Inferior parietal cortex (tissue), 1 donor: ENCODE data around the gene NHERF2.
A peak's percentile ranks its signal among the peaks of the same experiment; 100 is the strongest.

Experiments
- DNase-seq: peaks from one replicate; pipeline ENCODE4 v3.0.0-alpha.2; 2016; ENCODE audit errors: extremely low spot score

The NHERF2 gene

DNA sequence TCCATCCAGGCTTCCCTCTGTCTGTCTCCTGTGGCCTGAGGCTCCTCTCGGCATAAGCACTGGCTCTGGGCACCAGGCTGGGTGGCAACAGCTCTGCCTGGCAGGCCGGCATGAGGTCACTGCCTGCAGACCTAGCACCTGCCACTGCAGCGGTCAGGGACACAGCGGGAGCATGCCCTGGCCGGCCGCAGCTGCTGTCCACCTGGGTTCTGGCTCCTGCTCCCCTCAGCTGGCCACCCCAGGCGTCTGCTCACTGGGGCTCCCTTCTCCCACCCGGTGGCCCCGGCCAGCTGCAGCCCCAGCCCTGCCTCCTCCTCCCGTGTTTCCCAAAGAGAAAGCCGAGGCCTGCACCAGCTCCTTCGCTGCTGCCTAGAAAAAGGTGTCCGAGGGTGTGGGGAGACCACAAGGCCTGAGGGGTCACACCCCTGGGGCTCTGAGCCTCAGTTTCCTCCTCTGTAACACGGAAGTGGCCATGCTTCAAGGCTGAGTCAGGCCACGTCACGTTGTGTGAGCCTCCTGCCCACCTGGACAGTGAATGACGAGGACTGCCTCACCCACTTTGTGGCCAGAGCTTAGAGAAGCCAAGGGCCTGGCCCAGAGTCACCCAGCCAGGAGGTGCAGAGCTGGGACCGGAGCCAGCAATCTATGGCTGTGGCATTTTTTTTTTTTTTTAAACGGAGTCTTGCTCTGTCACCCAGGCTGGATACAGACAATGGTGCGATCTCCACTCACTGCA is 14.3 kb downstream of the NHERF2 start:
- DNase-seq: no peak

DNA sequence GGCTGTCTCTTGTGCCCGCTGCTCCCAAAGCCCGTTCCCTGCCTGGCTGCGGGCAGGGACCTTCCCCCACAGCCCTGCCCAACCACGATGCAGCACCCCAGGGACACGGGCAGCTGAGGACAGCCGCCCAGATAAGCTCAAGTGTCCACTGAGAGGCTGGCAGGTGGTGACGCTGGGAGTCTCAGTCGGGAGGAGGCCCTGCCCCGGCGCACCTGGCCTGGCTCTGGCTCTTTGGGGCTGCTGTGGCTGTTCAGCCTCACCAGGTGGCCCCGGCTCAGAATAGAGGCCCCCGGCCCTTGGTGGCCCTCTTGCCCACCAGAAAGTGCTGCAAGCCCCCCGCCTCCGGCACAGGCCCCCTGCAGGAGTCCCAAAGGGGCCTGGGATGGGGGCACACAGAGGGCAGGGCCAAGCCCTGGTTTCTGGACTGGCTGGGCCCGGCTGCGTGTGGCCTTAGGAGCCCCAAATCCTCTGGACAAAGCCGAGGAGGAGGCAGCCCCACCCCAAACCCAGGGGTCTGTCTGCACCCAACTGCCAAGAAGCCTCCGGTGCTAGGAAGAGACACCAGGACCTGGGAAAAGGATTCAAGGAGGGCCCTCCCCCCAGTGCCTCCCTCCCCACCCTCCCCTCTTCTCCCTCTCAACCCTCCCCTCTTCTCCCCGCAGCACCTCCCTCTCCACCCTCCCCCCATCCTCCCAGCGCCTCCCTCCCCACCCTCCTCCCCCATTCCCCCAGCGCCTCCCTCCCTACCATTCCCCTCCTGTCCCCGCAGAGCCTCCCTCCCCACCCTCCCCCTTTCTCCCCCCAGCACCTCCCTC is 15.7 kb downstream of the NHERF2 start:
- DNase-seq: no peak

DNA sequence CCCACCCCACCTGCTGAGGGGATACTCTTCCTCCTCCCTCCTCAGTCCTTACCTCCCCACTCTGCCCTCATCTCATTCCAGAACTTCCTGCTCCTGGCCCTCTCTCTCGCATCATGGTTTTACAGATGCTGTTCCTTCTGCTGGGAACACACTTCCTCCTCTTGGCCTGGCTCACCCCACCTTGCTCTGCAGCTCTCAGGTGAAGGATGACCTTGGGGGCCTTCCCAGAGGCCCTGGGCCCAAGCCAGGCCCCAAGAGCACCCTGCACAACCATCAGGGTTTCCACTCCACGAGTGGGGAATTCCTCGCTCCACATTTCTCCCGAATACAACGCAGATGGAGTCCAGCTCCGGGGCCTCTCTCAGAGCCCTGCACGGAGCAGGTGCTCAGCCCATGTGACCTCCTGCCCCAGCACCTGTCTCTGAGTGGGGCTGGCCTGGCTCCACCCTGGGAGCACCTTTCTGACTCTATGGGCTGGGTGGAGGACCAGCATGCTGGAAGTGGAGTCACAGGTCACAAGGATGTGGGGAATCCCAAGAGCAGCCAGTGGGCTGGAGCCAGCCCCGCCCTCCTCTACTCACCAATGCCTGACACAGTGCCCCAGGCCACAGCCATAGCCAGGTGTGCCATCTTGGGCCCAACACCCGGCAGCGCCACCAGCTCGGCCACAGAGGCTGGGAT is 16.4 kb downstream of the NHERF2 start:
- no peak for DNase-seq

DNA sequence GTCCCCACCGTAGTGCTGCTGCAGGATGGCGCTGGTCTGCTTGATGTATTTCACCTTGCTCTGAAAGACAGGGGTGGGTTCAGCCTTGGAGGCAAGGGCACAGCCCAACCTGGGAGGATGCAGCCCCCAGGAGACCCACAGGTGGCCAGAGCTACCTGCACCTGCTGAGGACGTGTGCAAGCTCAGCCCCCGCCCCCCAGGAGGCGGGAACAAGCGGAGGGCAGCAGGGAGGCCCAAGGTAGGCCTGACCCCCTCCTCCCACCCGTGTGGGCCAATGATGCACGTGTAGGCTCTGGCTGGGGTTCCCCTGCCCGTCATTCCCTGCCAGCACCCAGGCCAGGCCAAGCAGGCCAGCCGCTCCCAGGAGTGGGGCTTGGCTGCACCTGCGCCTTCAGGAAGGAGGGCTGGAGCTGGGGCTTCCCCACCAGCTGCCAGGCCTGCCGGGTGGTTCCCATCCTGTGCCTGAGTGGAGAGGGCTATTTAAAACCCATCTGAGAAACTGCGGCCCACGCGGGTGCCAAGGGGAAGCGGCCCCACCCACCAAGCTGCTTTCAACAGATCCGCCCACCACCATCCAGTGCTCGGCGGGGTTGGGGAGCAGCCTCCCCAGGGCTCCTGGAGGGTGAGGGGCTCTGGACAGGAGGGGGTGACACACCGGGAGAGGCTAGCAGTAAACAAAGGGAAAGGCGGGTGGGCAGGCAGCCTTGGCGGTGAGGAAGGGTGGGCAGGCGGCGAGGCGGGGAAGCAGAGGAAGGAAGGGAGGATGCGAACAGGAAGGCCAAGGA is 17.2 kb downstream of the NHERF2 start:
- no peak for DNase-seq

DNA sequence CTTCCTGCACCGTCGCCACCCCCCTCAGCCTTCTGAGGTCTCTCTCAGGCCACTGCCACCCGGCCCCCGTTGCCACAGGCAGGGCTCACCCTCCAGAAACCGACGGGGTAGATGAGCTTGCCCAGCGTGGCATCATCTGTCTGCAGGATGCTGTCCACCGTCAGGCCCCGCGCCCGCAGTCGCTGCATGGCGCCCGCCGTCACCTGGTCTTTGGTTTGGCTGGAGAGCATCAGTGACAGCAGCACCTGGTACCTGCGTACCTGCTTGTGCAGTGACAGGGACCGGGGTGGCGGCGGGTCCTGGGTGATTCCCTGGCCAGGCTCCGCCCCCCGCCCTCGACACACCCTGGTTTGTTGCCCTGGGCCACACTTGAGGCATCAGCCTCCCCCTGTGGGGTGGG is 17.8 kb downstream of the NHERF2 start:
- no peak for DNase-seq

DNA sequence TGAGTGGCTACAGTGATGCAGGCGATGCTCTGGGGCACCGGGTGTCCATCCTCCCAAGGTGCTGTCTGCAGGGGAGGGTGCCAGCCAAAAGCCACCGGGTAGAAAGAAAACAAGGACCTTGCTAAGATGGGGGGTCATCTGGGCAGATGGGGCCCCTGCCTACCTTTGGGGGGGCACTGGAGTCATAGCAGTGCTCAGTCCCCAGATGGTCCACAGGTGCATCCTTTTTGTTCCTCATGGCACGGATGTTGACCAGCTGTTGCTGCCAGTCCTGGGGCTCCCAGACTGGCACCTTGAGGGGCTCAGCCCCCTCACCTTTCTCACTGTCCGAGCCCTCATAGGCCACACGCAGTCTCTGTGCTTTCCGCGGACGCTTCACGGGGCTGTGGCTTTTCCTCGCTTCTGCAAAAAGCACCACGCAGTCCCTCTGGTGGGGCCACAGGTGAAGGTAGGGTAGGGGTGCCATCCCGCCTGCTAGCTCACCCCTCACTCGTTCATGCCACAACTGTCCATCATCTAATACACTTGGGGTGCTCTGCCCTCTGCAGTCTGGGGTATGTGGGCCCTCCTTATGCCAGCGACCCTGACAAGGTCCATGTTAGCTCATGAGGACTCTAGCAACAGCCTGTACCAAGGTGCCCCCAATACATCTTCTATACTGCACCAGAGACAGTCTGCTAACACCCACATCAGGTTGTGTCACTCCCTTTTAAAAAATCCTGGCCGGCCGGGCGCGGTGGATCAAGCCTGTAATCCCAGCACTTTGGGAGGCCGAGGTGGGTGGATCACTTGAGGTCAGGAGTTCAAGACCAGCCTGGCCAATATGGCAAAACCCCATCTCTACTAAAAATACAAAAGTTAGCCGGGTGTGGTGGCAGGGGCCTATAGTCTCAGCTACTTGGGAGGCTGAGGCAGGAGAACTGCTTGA is 19.5 kb downstream of the NHERF2 start:
- no peak for DNase-seq

DNA sequence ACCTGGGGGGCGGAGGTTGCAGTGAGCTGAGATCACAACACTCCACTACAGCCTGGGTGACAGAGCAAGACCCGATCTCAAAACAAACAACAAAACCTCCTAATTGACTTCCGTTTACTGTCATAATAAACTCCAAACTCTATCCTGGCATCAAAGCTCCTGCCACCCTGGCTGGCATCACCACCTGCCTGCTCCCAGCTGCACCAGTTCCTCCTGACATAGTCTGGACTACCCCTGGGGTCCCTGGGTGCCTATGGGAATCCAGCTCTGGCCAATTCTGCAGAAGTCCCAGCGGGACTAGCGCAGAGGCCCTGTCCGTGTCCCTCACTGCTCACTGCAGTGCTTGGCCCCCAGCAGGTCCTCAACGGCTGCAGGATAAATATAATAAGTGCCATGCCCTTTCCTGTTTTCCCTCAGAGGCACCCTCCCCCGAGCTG is 20.2 kb downstream of the NHERF2 start:
- DNase-seq: no peak

DNA sequence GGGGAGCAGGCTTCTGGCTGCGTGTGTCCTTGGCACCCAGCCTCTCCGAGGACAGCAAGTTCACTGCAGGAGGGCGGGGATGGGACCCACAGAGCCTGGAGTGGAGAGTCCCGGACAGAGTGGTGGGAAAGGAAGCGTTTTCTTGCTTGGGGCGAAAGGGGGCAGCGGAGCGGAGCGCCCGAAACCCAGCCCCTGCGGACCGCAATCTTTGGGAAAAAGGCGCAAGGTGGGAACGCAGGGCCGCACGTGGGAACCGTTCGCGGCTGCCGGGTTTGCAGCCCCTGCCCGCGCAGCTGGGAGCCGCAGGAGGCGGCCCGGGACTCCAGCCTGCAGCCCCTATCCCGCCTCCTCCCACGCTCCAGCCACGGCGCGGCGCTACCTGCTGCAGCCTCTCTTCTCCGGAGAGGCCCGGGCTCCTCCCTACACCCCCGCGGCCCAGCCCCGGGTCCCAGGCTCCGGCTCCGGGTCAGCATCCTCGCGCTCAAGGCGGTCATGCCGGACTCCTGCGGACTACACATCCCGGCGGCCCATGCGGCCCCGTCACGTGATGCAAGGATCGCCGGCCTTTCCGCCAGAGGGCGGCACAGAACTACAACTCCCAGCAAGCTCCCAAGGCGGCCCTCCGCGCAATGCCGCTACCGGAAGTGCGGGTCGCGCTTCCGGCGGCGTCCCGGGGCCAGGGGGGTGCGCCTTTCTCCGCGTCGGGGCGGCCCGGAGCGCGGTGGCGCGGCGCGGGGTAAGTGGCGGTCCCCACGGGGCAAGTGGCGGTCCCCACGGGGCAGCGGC is 20.8 kb downstream of the NHERF2 start, which contains the start of the genes NTHL1 and TSC2:
NTHL1 (minus strand) TSS at position 505 of the 786 bp plus-strand sequence; CDS start at position 494, 11 bp downstream.
TSC2 (plus strand) TSS at position 656 of the 786 bp plus-strand sequence. CDS start 631 bp downstream, outside the sequence.
- DNase-seq: peak; percentile 97

DNA sequence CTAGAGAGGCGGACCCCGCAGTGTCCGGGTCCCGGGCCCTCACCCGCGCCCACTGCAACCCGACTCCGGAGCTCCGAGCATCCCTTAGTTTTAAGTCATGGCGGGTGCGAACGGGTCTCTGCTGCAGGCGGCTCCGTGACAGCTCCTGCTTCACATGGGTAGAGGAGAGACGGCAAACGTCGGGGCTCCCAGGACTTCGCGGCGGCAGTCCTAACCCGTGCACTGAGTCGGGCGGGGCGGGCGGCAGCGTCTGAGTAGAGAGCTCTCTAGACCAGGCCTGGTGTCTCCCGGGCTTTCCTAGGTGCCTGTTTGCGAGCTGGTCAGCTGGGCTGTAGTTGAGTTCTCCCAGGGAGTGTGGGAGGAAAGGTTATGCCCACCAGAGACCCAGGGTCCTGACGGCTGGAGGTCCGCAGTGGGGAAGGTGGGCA is 21.4 kb downstream of the NHERF2 start:
- no peak for DNase-seq

DNA sequence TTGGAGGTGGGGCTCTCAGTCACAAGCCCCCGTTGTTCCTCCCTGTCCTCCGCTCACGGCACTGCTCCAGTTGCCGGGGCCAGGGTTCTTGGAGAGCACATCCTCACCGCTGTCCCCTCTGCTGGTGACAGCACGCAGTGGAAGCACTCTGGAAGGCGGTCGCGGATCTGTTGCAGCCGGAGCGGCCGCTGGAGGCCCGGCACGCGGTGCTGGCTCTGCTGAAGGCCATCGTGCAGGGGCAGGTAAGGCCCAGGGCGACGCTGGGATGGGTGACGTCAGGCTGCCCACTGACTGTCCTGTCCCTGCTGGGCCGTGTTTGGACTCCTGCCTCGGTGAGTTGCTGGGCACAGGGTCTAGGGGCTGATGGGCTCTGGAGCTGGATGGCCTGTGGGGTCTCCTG is 26.5 kb downstream of the NHERF2 start:
- no peak for DNase-seq

DNA sequence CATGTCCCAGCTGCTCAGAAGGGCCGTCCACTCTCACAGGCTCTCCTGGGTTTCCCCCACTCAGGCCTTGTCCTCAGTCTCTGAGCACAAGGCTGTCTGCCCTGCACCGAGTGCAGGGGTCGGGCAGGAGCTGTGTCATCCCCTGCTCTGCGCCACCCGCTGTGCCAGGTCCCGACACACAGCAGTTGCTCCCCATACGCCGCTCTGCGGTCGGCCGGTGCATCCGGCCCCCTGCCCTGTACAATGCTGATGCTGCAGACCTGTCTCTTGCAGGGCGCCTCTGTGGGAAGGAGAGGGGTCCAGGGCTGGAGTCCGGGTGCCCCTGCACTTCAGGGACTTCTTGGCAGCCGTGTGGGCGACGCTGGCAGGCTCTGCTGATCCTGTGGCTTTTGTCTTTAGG is 27.2 kb downstream of the NHERF2 start:
- no peak for DNase-seq

DNA sequence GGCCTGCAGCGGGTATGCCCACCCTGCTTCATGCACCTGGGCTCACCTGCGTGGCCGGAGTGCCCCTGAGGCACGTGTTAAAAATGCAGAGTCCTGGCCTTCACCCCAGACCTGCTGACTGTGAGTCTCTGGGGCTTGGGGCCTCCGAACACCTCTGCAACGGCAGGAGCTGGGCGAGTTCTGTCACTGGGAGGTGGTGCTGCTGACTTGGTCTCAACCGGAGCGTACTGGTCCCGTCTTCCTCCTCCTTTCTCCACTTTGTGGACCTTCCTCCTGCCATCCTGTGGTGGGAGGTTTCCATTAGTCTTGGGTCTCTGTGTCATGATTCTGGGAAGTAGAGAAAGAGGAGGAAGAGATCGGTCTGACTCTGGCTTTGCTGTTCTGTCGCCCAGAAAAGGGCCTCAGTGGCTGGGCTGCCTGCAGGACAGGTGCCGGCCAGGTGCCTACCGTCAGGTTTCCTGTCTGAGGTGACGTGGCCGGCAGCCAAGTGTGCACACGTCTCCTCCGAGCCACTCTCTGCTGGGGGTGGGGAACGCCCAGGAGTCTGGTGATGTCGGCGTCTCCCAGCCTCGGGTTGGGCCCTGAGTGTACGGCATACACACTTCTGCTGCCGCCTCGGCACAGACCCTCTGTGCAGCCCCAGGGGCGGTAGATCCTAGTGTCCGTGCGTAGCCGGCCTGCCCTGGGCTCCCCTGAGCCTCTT is 28.0 kb downstream of the NHERF2 start:
- DNase-seq: no peak

DNA sequence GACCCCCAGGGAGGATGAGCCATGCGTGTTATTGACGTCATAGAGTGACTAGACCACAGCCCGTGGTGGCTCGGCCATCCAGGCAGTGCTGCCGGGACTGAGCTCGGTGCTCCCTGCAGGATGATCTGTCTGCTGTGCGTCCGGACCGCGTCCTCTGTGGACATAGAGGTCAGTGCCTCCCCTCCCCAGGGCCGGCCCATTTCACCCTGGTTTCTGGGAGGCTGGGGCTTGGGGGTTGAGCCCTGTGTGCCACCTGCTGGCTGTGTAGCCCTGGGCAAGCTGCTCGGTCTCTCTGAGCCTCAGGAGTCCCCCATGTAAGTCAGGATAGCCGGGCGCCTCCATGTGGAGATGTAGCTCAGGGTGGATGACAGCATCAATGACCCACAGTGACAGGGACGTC is 29.4 kb downstream of the NHERF2 start:
- no peak for DNase-seq

DNA sequence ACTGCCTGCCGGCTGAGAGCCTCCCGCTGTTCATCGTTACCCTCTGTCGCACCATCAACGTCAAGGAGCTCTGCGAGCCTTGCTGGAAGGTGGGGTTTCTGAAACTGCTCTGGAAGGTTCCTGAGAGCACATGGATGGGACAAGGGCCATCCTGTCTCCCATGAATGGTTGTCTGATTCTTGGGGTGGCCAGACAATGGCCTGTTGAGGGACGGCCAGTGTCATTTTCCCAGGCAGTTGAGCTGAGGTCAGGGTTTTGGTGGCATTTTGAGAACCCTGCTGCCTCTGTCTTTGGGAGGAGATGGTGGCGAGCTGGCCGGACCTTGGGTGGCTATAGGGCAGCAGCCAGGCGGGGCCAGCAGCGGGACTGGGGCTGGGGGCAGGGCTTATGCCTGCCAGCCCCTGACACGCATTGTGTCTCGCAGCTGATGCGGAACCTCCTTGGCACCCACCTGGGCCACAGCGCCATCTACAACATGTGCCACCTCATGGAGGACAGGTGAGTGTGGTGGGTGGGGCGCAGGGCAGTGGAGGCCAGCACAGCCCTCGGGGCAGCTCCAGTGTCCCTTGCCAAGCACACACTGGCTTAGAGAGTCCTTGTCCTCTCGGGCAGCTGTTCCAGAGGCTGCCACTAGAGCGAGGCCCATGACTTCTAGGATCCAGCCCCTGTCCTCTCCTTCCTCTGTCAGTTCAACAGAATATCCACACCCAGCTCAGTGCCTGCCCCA is 30.1 kb downstream of the NHERF2 start:
- no peak for DNase-seq

DNA sequence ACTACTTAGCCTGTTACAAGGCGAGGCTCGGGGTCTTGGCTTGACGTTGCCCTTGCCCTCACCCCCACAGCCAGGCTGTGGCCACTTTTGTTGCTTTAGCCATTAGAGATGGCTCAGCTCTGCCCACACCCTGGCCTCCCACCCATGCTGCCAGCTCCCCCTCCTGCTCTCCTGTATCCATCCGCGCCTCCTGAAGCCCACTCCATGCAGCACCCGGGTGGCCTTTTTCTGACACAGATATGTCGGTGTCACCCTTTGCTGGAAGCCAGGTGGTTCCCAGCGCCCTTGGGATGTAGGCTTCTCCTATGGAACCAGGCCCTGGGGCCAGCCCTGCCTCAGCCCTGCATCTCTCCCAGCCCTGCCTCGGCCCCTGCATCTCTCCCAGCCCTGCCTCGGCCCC is 30.7 kb downstream of the NHERF2 start:
- DNase-seq: no peak

DNA sequence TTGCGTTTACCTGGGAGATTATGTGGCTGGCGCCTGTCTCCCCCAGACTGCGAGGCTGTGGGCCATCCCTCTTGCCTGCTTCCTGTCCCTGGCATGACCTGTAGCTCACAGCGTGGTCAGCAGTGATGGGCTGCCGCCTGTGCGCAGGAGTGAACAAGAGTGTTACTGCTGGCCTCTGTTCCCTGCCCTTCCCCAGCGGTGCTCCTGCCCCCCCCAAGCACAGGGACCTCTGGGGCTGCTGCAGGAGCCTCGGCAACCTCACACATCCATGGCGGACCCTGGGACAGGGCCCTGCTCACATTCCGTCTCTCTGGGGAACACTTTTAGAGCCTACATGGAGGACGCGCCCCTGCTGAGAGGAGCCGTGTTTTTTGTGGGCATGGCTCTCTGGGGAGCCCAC is 31.7 kb downstream of the NHERF2 start:
- no peak for DNase-seq

DNA sequence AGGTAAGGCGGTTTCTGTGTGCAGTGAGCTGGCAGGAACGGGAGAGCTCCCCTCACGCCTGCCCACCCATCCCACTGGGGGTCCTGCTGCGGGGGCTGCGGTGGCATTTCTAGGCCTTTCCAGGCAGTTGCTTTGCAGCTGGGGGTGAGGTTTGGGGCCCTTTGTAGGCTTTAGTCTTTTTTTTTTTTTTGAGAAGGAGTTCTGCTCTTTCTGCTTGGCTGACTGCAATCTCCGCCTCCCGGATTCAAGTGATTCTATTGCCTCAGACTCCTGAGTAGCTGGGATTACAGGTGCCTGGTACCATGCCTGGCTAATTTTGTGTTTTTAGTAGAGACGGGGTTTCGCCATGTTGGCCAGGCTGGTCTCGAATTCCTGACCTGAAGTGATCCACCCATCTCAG is 32.2 kb downstream of the NHERF2 start:
- no peak for DNase-seq

DNA sequence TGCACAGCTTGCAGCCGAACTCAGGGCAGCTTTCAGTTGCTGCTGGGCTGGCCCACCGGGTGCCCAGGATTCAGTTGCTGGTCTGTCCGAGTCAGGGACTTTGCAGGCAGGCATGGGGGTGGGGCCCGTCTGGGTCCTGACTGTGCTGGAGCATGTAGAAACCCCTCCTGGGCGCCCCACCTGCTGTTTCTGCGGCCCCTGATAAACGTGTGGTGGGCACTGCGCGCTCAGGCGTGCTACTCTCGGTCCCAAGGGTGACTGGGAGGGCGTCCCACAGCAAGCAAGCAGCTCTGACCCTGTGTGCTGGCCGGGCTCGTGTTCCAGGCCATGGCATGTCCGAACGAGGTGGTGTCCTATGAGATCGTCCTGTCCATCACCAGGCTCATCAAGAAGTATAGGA is 33.6 kb downstream of the NHERF2 start:
- no peak for DNase-seq
